Osteoblast (primary cell): ENCODE results near the gene IGSF1. TPM values are rescaled to one million over a fixed set of nuclear protein-coding genes. Genes with fewer than 3 reads are reported as not detected.

Source experiments
- DNase-seq: peaks from one replicate; pipeline ENCODE4 v3.0.0; 2011; ENCODE audit warnings: low spot score, mixed read lengths; ENCODE audit not compliant: insufficient read length; ENCODE audit errors: missing footprints
- H2AFZ ChIP-seq: 2 replicates; pipeline ENCODE4 v1.6.0; 2011; ENCODE audit warnings: mild to moderate bottlenecking, low read length
- H3K27ac ChIP-seq: 2 replicates; pipeline ENCODE4 v1.5.1; 2011; ENCODE audit warnings: mild to moderate bottlenecking, low read depth, low read length, moderate library complexity
- H3K27me3 ChIP-seq: 2 replicates; pipeline ENCODE4 v1.6.0; 2012; ENCODE audit warnings: mild to moderate bottlenecking, control low read depth, inconsistent platforms, low read length, moderate library complexity; ENCODE audit not compliant: insufficient read depth
- H3K36me3 ChIP-seq: 2 replicates; pipeline ENCODE4 v1.5.1; 2011; ENCODE audit warnings: mild to moderate bottlenecking, low read length, control low read depth, moderate library complexity; ENCODE audit not compliant: insufficient read depth
- H3K4me1 ChIP-seq: 2 replicates; pipeline ENCODE4 v1.5.1; 2011; ENCODE audit warnings: mild to moderate bottlenecking, low read length, control low read depth, moderate library complexity; ENCODE audit not compliant: insufficient read depth
- H3K4me2 ChIP-seq: 2 replicates; pipeline ENCODE4 v1.6.0; 2011; ENCODE audit warnings: mild to moderate bottlenecking, low read length; ENCODE audit not compliant: insufficient read depth
- H3K4me3 ChIP-seq: fragments of 200-600 bp; sonication (generic); 3 replicates; pipeline ENCODE4 v1.5.1; 2012; ENCODE audit warnings: mild to moderate bottlenecking, low read length, inconsistent platforms; ENCODE audit not compliant: insufficient read depth
- H3K79me2 ChIP-seq: 2 replicates; pipeline ENCODE4 v1.6.0; 2012; ENCODE audit warnings: mild to moderate bottlenecking, low read length, control low read depth, inconsistent platforms; ENCODE audit not compliant: insufficient read depth
- H3K9me3 ChIP-seq: 2 replicates; pipeline ENCODE4 v1.5.1; 2011; ENCODE audit warnings: low read depth, low read length, control low read depth
- H4K20me1 ChIP-seq: 2 replicates; pipeline ENCODE4 v1.6.0; 2012; ENCODE audit warnings: mild to moderate bottlenecking, low read length, control low read depth; ENCODE audit not compliant: insufficient read depth
- CTCF ChIP-seq: IDR thresholded peaks from 2 replicates; pipeline ENCODE4 v1.5.1; 2011; ENCODE audit warnings: mild to moderate bottlenecking, low read depth, low read length, moderate library complexity; ENCODE audit errors: extremely low read depth
- total RNA-seq: library from RNA; depleted of rRNA; stranded (reverse); fragments of >200 nt; gene quantifications from 2 replicates; pipeline ENCODE4 v1.2.3, GENCODE V29; 2012

Gene IGSF1
- total RNA-seq, 1 donor: 1.1 TPM

GRCh38 chrX:131235768-131236545 is 53.1 kb downstream of the IGSF1 start:
- H3K27me3 ChIP-seq: peaks cover 7% of the 10 kb centered on the region
- no peak overlapping the region for H3K4me2 ChIP-seq
- H4K20me1 ChIP-seq: no peaks in the 10 kb centered on the region
- no peaks in the 10 kb centered on the region for H3K9me3 ChIP-seq
- H3K79me2 ChIP-seq: no peaks in the 10 kb centered on the region
- DNase-seq: no peak
- H3K27ac ChIP-seq: no peak overlapping the region
- H3K36me3 ChIP-seq: no peaks in the 10 kb centered on the region
- H3K4me3 ChIP-seq: no peak overlapping the region
- TF ChIP-seq CTCF: no peak
- H3K4me1 ChIP-seq: no peaks in the 10 kb centered on the region
- H2AFZ ChIP-seq: no peak overlapping the region

GRCh38 chrX:131227608-131228007 is 61.5 kb downstream of the IGSF1 start:
- Histone ChIP-seq H2AFZ (no peak overlapping the region), H3K27ac (no peak overlapping the region), H3K79me2 (no peaks in the 10 kb centered on the region), H3K4me2 (no peak overlapping the region), H4K20me1 (no peaks in the 10 kb centered on the region), H3K36me3 (no peaks in the 10 kb centered on the region), H3K4me3 (no peak overlapping the region), H3K9me3 (no peaks in the 10 kb centered on the region), H3K4me1 (no peaks in the 10 kb centered on the region), H3K27me3 (no peaks in the 10 kb centered on the region)
- DNase-seq: no peak
- no peak for TF ChIP-seq CTCF

GRCh38 chrX:131226591-131226990 is 62.5 kb downstream of the IGSF1 start:
- Histone ChIP-seq H3K27ac (no peak overlapping the region), H3K4me1 (no peaks in the 10 kb centered on the region)
- TF ChIP-seq CTCF: no peak

GRCh38 chrX:131225078-131225477 is 64.0 kb downstream of the IGSF1 start:
- Histone ChIP-seq H2AFZ (no peak overlapping the region), H3K79me2 (no peaks in the 10 kb centered on the region), H3K4me3 (no peak overlapping the region), H4K20me1 (no peaks in the 10 kb centered on the region), H3K27me3 (no peaks in the 10 kb centered on the region), H3K4me2 (no peak overlapping the region), H3K36me3 (no peaks in the 10 kb centered on the region), H3K27ac (no peak overlapping the region), H3K9me3 (no peaks in the 10 kb centered on the region), H3K4me1 (no peaks in the 10 kb centered on the region)
- TF ChIP-seq CTCF: no peak
- no peak for DNase-seq

More at GRCh38 chrX:131226591-131226990, 62.5 kb downstream of the IGSF1 start:
- Histone ChIP-seq H4K20me1 (no peaks in the 10 kb centered on the region), H2AFZ (no peak overlapping the region), H3K79me2 (no peaks in the 10 kb centered on the region), H3K4me2 (no peak overlapping the region), H3K9me3 (no peaks in the 10 kb centered on the region), H3K27me3 (no peaks in the 10 kb centered on the region), H3K4me3 (no peak overlapping the region), H3K36me3 (no peaks in the 10 kb centered on the region)
- no peak for DNase-seq

Other genes with a start within 250 kb of the IGSF1 start
- not detected in 2 replicates for gene ARHGAP36, start 231.0 kb downstream of the IGSF1 start, total RNA-seq